Loucy (cell line): Measurements from ENCODE around the gene MUC5B.

Experiments
- EZH2phosphoT487 ChIP-seq: fragments of 200-600 bp; IDR thresholded peaks from 2 replicates; pipeline ENCODE4 v1.6.1; 2018; ENCODE audit warnings: antibody characterized with exemption, mild to moderate bottlenecking, moderate library complexity, borderline replicate concordance
- TF ChIP-seq, protein P1 (sequence below): fragments of 200-600 bp; sonication (generic); conservative IDR thresholded peaks from 2 replicates; pipeline ENCODE4 v1.5.1; 2014; ENCODE audit warnings: mild to moderate bottlenecking, antibody characterized with exemption, low read length

DNA sequence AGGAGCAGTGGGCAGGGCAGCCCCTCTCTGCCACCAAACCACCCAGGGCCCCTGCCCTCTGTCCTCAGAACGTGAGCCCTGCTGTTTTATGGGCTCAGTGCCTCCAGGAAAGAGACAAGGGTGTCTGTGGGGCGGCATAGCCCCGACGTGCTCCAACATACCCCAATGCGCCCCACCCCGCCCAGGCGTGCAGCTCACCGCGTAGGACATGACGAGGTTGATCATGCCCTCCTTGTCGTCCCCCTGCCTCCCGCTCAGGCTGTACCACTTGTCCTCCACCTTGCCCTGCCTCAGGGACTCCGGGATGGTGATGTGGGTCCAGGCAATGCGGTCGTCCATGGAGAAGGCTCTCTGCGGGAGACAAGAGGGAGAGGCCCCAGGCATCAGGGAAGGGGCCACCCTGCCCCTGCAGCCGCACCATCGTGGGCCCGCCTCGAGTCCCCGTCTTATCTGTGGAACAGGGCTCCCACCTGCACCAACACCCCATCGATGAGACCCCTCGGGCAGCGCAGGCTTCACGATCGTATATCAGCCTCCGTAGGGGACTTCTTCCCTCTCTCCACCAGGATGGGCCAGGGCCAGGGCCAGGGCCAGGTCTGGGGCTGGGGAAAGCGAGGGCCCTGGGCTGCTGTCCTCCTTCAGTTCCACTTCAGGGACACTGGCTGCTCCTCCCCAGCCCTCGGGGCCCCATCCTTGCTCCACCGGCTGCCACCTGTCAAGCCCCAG is 65.7 kb downstream of the MUC5B start:
- TF ChIP-seq, protein P1, sequence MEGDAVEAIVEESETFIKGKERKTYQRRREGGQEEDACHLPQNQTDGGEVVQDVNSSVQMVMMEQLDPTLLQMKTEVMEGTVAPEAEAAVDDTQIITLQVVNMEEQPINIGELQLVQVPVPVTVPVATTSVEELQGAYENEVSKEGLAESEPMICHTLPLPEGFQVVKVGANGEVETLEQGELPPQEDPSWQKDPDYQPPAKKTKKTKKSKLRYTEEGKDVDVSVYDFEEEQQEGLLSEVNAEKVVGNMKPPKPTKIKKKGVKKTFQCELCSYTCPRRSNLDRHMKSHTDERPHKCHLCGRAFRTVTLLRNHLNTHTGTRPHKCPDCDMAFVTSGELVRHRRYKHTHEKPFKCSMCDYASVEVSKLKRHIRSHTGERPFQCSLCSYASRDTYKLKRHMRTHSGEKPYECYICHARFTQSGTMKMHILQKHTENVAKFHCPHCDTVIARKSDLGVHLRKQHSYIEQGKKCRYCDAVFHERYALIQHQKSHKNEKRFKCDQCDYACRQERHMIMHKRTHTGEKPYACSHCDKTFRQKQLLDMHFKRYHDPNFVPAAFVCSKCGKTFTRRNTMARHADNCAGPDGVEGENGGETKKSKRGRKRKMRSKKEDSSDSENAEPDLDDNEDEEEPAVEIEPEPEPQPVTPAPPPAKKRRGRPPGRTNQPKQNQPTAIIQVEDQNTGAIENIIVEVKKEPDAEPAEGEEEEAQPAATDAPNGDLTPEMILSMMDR, result no peak
- no peak for TF ChIP-seq EZH2phosphoT487
